HepG2 (cell line): Measurements from ENCODE around the gene MED12L. TPM values are rescaled to one million over a fixed set of nuclear protein-coding genes. Genes with fewer than 3 reads are reported as not detected.

ENCODE experiments used
- ELF3 ChIP-seq: IDR thresholded peaks from 2 replicates; pipeline ENCODE4 v1.6.1; 2016; ENCODE audit warnings: missing genetic modification reagents, missing compliant biosample characterization
- GLI4 ChIP-seq: sonication (generic); formaldehyde crosslinking; IDR thresholded peaks from 2 replicates; pipeline ENCODE4 v1.5.1; 2020; ENCODE audit warnings: missing genetic modification reagents, mild to moderate bottlenecking, moderate library complexity, borderline replicate concordance
- GTF2F1 ChIP-seq: fragments of 150-350 bp; IDR thresholded peaks from 2 replicates; pipeline ENCODE4 v1.6.1; 2014; ENCODE audit warnings: low read length
- HNF1A ChIP-seq, 2 experiments: sonication (generic) in 1 of 2; formaldehyde crosslinking in 1 of 2; IDR thresholded peaks; 2 replicates each; pipeline versions ENCODE4 v1.4.0 to v1.6.1; 2016 to 2020; ENCODE audit warnings: borderline replicate concordance in 1 of 2, low read depth in 1 of 2, mild to moderate bottlenecking in 1 of 2, missing genetic modification reagents in 1 of 2
- KAT7 ChIP-seq: IDR thresholded peaks from 2 replicates; pipeline ENCODE4 v1.6.1; 2018; ENCODE audit warnings: borderline replicate concordance, missing compliant biosample characterization
- NCOA2 ChIP-seq: sonication (generic); formaldehyde crosslinking; IDR thresholded peaks from 2 replicates; pipeline ENCODE4 v1.8.0; 2022; ENCODE audit warnings: inconsistent platforms
- NFAT5 ChIP-seq: sonication (generic); formaldehyde crosslinking; IDR thresholded peaks from 2 replicates; pipeline ENCODE4 v1.4.0; 2020; ENCODE audit warnings: missing genetic modification reagents
- POLR2A ChIP-seq, 2 experiments: IDR thresholded peaks; 2 replicates each; pipeline ENCODE4 v1.6.1; 2011; ENCODE audit warnings: low read depth in 2 of 2, low read length in 2 of 2, mild to moderate bottlenecking in 1 of 2, moderate library complexity in 1 of 2; ENCODE audit not compliant: insufficient read depth in 1 of 2
- XRCC5 ChIP-seq: fragments of 200-400 bp; formaldehyde crosslinking; optimal IDR thresholded peaks from 2 replicates; pipeline ENCODE3; 2017; ENCODE audit warnings: mild to moderate bottlenecking, low read length
- YEATS2 ChIP-seq: sonication (generic); formaldehyde crosslinking; IDR thresholded peaks from 2 replicates; pipeline ENCODE4 v1.4.0; 2020; ENCODE audit warnings: missing genetic modification reagents, borderline replicate concordance
- ZBTB43 ChIP-seq: sonication (generic); formaldehyde crosslinking; conservative IDR thresholded peaks from 2 replicates; pipeline ENCODE4 v1.4.0; 2020; ENCODE audit warnings: missing genetic modification reagents
- ZFYVE20 ChIP-seq: sonication (generic); formaldehyde crosslinking; IDR thresholded peaks from 2 replicates; pipeline ENCODE4 v1.8.0; 2023; ENCODE audit warnings: low read depth, mild to moderate bottlenecking, moderate library complexity, missing genetic modification reagents, borderline replicate concordance
- ZNF253 ChIP-seq: sonication (generic); formaldehyde crosslinking; IDR thresholded peaks from 2 replicates; pipeline ENCODE4 v1.8.0; 2022; ENCODE audit warnings: mild to moderate bottlenecking, missing genetic modification reagents, borderline replicate concordance
- ZNF256 ChIP-seq: sonication (generic); formaldehyde crosslinking; conservative IDR thresholded peaks from 2 replicates; pipeline ENCODE4 v1.4.0; 2020; ENCODE audit warnings: missing genetic modification reagents
- ZNF780A ChIP-seq: sonication (generic); formaldehyde crosslinking; IDR thresholded peaks from 2 replicates; pipeline ENCODE4 v1.8.0; 2022; ENCODE audit warnings: mild to moderate bottlenecking, missing genetic modification reagents, moderate library complexity
- polyA plus RNA-seq, 8 experiments: library from polyadenylated mRNA; depleted of rRNA in 3 of 8; stranded (reverse) in 7 of 8; unstranded in 1 of 8; fragments of >200 nt; fragmentation: Illumina TruSeq in 4 of 8; extraction: Trizol in 4 of 8; gene quantifications; 2 replicates each; pipeline versions ENCODE4 v1.2.1 to v1.2.3, GENCODE V29; 2011 to 2016; ENCODE audit warnings: low read depth in 4 of 8, missing spikeins in 1 of 8, mixed read lengths in 1 of 8; ENCODE audit not compliant: insufficient read depth in 1 of 8
- total RNA-seq, 5 experiments: library from RNA; depleted of rRNA; stranded (reverse); fragments of >200 nt; fragmentation: Illumina TruSeq; extraction: Trizol; gene quantifications; 2 replicates each; pipeline ENCODE4 v1.2.3, GENCODE V29; 2016; ENCODE audit warnings: low read depth in 1 of 5
- TF ChIP-seq, protein P1 (sequence below): sonication (generic); formaldehyde crosslinking; IDR thresholded peaks from 2 replicates; pipeline ENCODE4 v1.4.0; 2020; ENCODE audit warnings: mild to moderate bottlenecking, missing genetic modification reagents

The MED12L gene
- total and polyA plus RNA-seq, 2 of the 13 experiments (the other 11 are each of a cell fraction or from before 2014, with no cell fraction given) = 0.07 to 0.64 TPM

DNA sequence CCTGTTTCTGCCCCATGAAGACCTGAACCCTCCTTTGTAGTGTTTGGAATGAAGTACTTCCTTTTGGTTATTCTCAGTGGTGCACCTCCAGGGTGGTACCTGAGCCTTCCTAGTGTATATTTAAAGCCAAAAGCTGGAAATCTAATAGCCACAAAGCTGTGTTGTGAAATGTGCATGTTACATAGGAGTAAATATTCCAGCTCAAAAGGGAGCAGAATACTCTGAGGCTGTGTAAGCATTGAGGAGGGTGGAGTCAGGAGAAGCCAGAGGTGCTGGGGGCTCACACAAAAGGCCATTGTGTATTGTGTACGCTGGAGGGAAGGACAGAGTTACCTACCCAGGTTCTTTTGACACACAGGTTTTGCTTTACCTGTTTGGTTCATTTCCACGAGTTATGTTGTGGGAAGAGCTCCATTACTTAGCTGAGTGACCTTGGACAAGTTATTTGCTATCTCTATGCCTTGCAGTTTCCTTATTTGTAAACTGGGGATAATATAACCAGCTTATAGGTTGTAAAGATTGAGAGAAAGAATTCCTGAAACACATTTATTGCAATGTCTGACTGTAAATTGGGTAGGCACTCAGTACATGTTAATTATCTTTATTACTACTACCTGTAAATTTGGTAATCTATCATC is 92.9 kb downstream of the MED12L start (continued):
- TF ChIP-seq ZNF253 = no peak
- no peak for TF ChIP-seq NFAT5 (CRISPR knock-in tag)
- TF ChIP-seq, protein P1, sequence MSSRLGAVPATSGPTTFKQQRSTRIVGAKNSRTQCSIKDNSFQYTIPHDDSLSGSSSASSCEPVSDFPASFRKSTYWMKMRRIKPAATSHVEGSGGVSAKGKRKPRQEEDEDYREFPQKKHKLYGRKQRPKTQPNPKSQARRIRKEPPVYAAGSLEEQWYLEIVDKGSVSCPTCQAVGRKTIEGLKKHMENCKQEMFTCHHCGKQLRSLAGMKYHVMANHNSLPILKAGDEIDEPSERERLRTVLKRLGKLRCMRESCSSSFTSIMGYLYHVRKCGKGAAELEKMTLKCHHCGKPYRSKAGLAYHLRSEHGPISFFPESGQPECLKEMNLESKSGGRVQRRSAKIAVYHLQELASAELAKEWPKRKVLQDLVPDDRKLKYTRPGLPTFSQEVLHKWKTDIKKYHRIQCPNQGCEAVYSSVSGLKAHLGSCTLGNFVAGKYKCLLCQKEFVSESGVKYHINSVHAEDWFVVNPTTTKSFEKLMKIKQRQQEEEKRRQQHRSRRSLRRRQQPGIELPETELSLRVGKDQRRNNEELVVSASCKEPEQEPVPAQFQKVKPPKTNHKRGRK (CRISPR knock-in tag) = no peak
- peak; percentile 70 for TF ChIP-seq NCOA2
- no peak for TF ChIP-seq GLI4 (CRISPR knock-in tag)
- no peak for TF ChIP-seq KAT7 (CRISPR knock-in tag)
- no peak for TF ChIP-seq ZNF780A (CRISPR knock-in tag)
- TF ChIP-seq ZNF256 (CRISPR knock-in tag) = no peak
- peak; percentile 64 for TF ChIP-seq ELF3 (CRISPR knock-in tag)
- no peak for TF ChIP-seq XRCC5
- no peak for TF ChIP-seq HNF1A (IDR thresholded peaks at IDR 0.05; ENCODE audit: low read depth)
- TF ChIP-seq HNF1A (CRISPR knock-in tag; IDR thresholded peaks at IDR 0.05; ENCODE audit: borderline replicate concordance) = peak; percentile 66; the same call in 1 of the 2 replicates
- TF ChIP-seq ZFYVE20 (CRISPR knock-in tag) = no peak
- no peak for TF ChIP-seq ZBTB43 (CRISPR knock-in tag)
- no peak for TF ChIP-seq YEATS2 (CRISPR knock-in tag)
- no peak for TF ChIP-seq GTF2F1
- TF ChIP-seq POLR2A (IDR thresholded peaks at IDR 0.05; ENCODE audit: insufficient read depth in 1 of 2, low read depth in 2 of 2, low read length in 2 of 2) = no peak
